EH (cell line): ENCODE measurements around the gene SYT4.
"Not testable (repeated sequence)": the region's sequence is repeated elsewhere in the genome, so short reads cannot be mapped to it uniquely, and the experiment has no call there.

Experiments
- DNase-seq: peaks from one replicate; pipeline ENCODE4 v3.0.0-alpha.2; 2015; ENCODE audit warnings: low read depth

Gene SYT4, protein sequence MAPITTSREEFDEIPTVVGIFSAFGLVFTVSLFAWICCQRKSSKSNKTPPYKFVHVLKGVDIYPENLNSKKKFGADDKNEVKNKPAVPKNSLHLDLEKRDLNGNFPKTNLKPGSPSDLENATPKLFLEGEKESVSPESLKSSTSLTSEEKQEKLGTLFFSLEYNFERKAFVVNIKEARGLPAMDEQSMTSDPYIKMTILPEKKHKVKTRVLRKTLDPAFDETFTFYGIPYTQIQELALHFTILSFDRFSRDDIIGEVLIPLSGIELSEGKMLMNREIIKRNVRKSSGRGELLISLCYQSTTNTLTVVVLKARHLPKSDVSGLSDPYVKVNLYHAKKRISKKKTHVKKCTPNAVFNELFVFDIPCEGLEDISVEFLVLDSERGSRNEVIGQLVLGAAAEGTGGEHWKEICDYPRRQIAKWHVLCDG

DNA sequence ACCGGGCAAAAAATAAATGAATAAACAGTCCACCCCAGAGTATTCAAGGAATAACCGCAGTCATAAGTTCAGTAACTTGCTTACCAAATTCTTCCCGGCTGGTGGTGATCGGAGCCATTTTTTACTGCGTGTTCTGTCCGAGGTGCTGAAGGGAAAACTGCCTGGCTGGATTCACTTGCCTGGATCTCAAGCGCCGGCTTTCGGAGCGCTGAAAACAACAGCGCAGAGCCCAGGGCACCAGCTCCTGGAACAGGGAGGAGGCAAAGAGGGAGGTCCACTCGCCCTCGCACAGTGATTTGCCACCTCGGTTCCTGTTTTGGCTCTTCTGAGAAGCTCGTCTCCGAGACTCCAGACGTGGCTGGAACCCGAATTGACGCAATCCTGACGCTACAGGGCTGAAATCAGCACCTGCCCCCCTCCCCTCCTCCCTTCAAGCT, at the start of gene SYT4:
Gene SYT4, minus strand, starts transcription at position 327 of the 437 bp plus-strand sequence. Its CDS starts 209 bp downstream, at position 118.
- DNase-seq: peak; percentile 9

DNA sequence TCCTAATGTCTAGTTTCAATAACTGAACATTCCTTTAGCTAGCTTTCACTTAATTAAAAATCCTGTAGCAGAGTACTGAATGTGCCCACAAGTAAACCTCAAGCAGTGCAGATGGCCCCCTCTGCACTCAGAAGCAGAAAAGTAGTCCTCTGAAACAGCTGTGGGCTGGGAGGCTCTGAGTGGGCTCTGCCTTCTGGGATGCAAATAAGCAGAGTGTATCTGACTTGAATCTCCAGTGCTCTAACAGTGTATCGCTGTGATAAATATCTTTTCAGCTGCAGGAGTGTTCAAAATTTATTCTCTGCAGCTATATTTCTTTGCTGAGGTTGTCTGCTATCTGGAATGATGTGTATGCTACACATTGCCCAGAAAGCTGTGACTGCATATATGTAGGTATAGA, 44.8 kb upstream of the SYT4 start:
- no peak for DNase-seq

- DNase-seq: no peak
Observed at GRCh38 chr18:43314941-43315340, 37.7 kb upstream of the SYT4 start.

- no peak for DNase-seq
Observed at GRCh38 chr18:43312891-43313290, 35.6 kb upstream of the SYT4 start.

- DNase-seq: no peak
Observed at GRCh38 chr18:43310239-43310638, 32.9 kb upstream of the SYT4 start.

DNA sequence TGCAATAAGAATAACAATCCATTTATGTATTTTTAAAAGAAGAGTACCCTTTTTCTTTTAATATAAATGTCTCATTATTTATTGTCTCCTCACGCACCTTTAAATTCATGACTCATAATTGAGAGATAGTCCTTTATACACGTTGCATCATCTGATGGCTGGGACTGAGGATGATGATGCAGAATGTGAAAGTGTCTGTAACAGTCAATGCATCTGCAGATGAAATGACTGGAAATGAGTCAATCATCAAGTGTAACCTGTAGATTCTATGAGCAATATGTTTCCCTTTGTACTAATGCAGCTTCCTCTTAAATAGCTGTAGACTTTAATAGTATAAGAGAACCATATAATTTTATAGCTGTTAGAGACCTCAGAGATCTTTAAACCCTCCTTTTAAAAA, 26.1 kb upstream of the SYT4 start:
- no peak for DNase-seq

DNA sequence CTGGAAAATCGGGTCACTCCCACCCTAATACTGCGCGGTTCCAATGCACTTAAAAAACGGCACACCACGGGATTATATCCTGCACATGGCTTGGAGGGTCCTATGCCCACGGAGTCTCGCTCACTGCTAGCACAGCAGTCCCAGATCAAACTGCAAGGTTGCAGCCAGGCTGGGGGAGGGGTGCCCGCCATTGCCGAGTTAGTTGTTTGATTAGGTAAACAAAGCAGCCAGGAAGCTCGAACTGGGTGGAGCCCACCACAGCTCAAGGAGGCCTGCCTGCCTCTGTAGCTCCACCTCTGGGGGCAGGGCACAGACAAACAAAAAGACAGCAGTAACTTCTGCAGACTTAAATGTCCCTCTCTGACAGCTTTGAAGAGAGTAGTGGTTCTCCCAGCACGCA, 8.9 kb upstream of the SYT4 start:
- not testable (repeated sequence) for DNase-seq

- DNase-seq: no peak
Observed at GRCh38 chr18:43283299-43283698, 6.0 kb upstream of the SYT4 start.

GRCh38 chr18:43279015-43279744, 1.9 kb upstream of the SYT4 start:
- DNase-seq: no peak

- no peak for DNase-seq
Observed at GRCh38 chr18:43278355-43278754, 1.1 kb upstream of the SYT4 start.

GRCh38 chr18:43276491-43276890, 799 bp downstream of the SYT4 start:
- no peak for DNase-seq

DNA sequence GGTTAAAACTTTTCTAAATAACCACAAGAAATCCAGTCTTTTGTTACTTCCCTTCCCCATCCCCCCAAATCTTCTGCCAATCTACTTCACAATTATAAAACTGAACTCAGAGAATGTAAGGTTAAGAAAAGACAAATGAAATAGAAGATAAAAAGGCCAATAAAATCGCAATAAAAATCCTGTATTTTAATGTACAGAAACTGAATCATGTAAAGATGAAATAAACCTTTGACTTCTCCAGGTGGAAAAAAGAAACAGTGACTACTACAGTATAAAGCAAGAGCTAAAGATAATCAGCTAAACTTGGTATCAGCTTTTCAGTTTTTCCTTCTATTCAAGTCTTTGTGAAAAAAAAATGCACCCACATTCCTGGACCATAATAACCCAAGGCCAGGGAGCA, 1.7 kb downstream of the SYT4 start:
- no peak for DNase-seq

GRCh38 chr18:43274526-43274925, 2.8 kb downstream of the SYT4 start:
- no peak for DNase-seq

DNA sequence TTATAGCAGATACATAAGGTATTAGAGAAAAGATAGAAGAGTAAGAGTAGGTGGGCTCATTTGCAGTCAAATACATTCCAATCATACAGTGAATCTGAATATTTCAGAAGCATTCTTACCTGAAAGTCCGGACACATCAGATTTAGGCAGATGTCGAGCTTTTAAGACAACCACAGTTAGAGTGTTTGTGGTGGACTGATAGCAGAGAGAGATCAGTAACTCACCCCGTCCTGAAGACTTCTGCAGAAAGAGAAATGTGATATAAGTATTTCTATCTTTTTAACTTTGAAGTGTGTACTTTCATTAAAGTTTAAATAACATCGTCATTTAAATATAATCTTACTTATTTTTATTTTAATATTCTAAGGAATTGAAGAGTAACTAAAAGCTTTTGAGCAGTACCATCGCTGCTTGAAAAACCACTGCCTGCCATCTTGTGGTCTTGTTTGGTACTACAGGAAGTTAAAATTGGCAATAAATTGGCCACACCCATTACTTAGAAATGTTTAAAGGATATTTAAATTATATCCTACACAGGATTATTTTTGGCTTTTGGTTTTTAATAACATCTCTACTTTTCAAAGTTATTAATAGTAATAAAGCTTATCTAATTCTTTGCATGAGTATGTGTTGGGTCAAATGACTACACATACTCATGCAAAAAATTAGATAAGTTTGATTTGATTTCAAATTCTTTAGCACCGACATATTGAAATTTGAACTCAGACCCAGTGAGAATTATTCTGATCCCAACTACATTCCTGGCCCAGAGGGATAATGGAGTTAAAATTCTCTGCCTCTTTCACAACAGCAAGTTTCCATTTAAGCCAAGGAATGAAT, 5.5 kb downstream of the SYT4 start:
- peak; percentile 44 for DNase-seq

- no peak for DNase-seq
Observed at GRCh38 chr18:43267818-43268217, 9.5 kb downstream of the SYT4 start.

DNA sequence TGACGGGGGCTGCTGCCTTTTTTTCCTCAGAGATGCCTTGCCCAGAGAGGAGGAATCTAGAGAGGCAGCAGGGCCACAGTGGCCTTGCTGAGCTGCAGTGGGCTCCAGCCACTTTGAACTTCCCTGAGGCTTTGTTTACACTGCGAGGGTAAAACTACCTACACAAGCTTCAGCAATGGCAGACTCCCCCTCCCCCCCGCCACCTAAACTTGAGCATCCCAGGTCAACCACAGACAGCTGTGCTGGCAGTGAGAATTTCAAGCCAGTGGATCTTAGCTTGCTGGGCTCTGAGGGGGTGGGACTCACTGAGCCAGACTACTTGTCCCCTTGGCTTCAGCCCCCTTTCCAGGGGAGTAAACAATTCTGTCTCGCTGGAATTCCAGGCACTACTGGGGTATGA, 11.8 kb downstream of the SYT4 start:
- DNase-seq: no peak

DNA sequence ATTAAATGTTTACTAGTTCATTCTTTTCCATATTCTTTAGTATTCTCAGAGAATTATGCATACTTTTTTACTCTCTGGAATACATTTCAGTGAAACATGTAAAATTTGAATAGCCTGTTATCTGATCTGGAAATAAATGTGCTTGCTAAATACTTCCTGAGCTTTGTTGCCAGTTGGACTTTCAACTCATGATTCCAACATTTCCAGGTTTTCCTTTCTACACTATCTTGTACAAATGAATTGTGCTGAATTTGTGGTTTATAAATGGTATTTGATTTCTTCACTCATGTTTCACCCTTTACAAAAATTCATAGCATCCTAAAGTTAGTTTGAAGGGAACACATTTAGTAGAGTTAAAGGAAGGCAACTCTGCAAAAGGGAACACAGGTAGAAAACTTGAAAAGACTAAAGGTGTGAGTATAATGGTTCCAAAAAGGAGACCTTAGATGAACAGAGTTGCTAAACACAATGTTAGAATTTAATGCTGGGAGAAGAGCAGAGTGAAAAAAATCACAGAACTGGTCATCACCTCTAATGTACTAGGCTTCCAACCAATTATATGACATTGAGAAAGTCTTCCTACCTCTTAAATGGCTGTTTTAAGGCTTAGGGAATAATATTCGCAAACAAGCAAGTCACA, 28.6 kb downstream of the SYT4 start:
- DNase-seq: no peak

GRCh38 chr18:43247944-43248343, 29.3 kb downstream of the SYT4 start:
- DNase-seq: no peak

GRCh38 chr18:43238429-43238828, 38.9 kb downstream of the SYT4 start:
- no peak for DNase-seq

DNA sequence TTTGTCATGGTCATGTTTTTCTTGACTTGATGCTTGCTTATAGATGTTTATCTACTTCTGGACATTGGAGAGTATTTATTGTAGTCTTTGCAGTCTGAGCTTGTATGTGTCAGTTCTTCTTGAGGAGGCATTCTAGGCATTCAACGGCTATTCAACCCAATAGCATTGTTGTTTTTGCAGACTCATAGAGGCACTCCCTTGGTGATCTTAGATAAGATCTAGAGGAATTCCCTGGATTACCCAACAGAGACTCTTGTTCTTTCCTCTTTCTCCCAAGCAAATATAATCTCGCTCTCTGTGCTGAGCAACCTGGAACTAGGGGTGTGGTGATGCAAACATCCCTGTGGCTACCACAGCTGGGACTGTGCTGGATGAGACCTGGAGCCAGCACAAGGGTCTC, 40.4 kb downstream of the SYT4 start:
- no peak for DNase-seq

DNA sequence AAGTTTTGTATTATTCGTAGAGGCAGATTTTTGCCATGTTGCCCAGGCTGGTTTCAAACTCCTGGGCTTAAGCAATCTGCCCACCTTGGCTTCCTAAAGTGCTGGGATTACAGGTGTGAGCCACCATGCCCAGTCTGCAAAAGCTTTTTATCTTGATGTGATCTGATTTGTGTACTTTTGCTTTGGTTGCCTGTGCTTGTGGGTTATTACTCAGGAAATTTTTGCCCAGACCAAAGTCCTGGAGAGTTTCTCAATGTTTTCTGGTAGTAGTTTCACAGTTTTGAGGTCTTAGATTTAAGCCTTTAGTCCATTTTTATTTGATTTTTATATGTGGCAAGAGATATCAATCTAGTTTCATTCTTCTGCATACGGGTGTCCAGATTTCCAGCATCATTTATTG, 42.4 kb downstream of the SYT4 start:
- no peak for DNase-seq

- no peak for DNase-seq
Observed at GRCh38 chr18:43222501-43222900, 54.8 kb downstream of the SYT4 start.
